Glutamatergic neuron (in vitro differentiated cells): ENCODE measurements around the gene BTBD9. TPM values are rescaled to one million over a fixed set of nuclear protein-coding genes. Genes with fewer than 3 reads are reported as not detected.

Experiments
- DNase-seq: peaks from one replicate; pipeline ENCODE4 v3.0.0; 2022
- H3K27ac Mint-ChIP-seq: one replicate; pipeline ENCODE4 v1.8.0; 2020; ENCODE audit warnings: mild to moderate bottlenecking, mixed read lengths, inconsistent platforms; ENCODE audit not compliant: unreplicated experiment
- H3K27me3 Mint-ChIP-seq: one replicate; pipeline ENCODE4 v1.8.0; 2020; ENCODE audit warnings: mild to moderate bottlenecking, moderate library complexity, mixed read lengths, inconsistent platforms; ENCODE audit not compliant: unreplicated experiment
- H3K36me3 Mint-ChIP-seq: one replicate; pipeline ENCODE4 v1.8.0; 2020; ENCODE audit warnings: mild to moderate bottlenecking, mixed read lengths, inconsistent platforms; ENCODE audit not compliant: unreplicated experiment
- H3K4me1 Mint-ChIP-seq: one replicate; pipeline ENCODE4 v1.8.0; 2020; ENCODE audit warnings: mild to moderate bottlenecking, low read depth, mixed read lengths, inconsistent platforms; ENCODE audit not compliant: unreplicated experiment
- H3K4me3 Mint-ChIP-seq: one replicate; pipeline ENCODE4 v1.8.0; 2020; ENCODE audit warnings: mild to moderate bottlenecking, mixed read lengths, inconsistent platforms; ENCODE audit not compliant: unreplicated experiment
- H3K9me3 Mint-ChIP-seq: one replicate; pipeline ENCODE4 v1.8.0; 2020; ENCODE audit warnings: mild to moderate bottlenecking, moderate library complexity, mixed read lengths, inconsistent platforms; ENCODE audit not compliant: unreplicated experiment
- CTCF ChIP-seq: fragments of 200-600 bp; sonication (generic); IDR thresholded peaks from one replicate; pipeline ENCODE4 v1.5.0; 2021; ENCODE audit not compliant: partially characterized antibody, unreplicated experiment
- total RNA-seq: library from RNA; stranded (reverse); fragmentation: NEBNext Ultra II Directional; extraction: Animal tissue kit (Norgen Biotek cat#: 25700); gene quantifications from one replicate; pipeline ENCODE4 v1.2.1, GENCODE V29; 2021; ENCODE audit not compliant: unreplicated experiment

Gene BTBD9
- total RNA-seq, 1 donor from 2014 or later, result 18.8 TPM

- Mint-ChIP-seq H3K27me3 (peaks cover 1% of the 10 kb centered on the region), H3K36me3 (no peaks in the 10 kb centered on the region), H3K4me1 (peaks cover 28% of the 10 kb centered on the region), H3K4me3 (no peak overlapping the region), H3K9me3 (peaks cover 2% of the 10 kb centered on the region), H3K27ac (no peak overlapping the region)
- TF ChIP-seq CTCF, result no peak
- no peak for DNase-seq
Measured at GRCh38 chr6:38319256-38320212, 320.2 kb downstream of the BTBD9 start.

- no peak overlapping the region for H3K4me3 Mint-ChIP-seq
- no peak for TF ChIP-seq CTCF
- peaks cover 10% of the 10 kb centered on the region for H3K4me1 Mint-ChIP-seq
- H3K9me3 Mint-ChIP-seq, result peaks cover 4% of the 10 kb centered on the region
- DNase-seq, result no peak
- no peak overlapping the region for H3K27ac Mint-ChIP-seq
- H3K36me3 Mint-ChIP-seq, result no peaks in the 10 kb centered on the region
- H3K27me3 Mint-ChIP-seq, result peaks cover 1% of the 10 kb centered on the region
Measured at GRCh38 chr6:38316099-38316868, 323.4 kb downstream of the BTBD9 start.

- DNase-seq, result no peak
- H3K4me1 Mint-ChIP-seq, result peaks cover 17% of the 10 kb centered on the region
- no peak for TF ChIP-seq CTCF
Measured at GRCh38 chr6:38311201-38311600, 328.5 kb downstream of the BTBD9 start.

GRCh38 chr6:38310061-38310460 is 329.7 kb downstream of the BTBD9 start:
- TF ChIP-seq CTCF, result no peak
- DNase-seq, result no peak
- Mint-ChIP-seq H3K4me1 (peaks cover 23% of the 10 kb centered on the region), H3K36me3 (no peaks in the 10 kb centered on the region), H3K9me3 (peaks cover 3% of the 10 kb centered on the region), H3K27ac (no peak overlapping the region), H3K27me3 (no peaks in the 10 kb centered on the region), H3K4me3 (no peak overlapping the region)

More at GRCh38 chr6:38311201-38311600, 328.5 kb downstream of the BTBD9 start:
- H3K9me3 Mint-ChIP-seq, result peaks cover 3% of the 10 kb centered on the region
- H3K36me3 Mint-ChIP-seq, result no peaks in the 10 kb centered on the region
- H3K4me3 Mint-ChIP-seq, result no peak overlapping the region
- H3K27ac Mint-ChIP-seq, result no peak overlapping the region
- no peaks in the 10 kb centered on the region for H3K27me3 Mint-ChIP-seq
